Mesenchymal stem cell (in vitro differentiated cells and primary cell): ENCODE results near the gene CLASP1.
A peak's percentile ranks its signal among the peaks of the same experiment; 100 is the strongest.
"Not testable (repeated sequence)": the region's sequence is repeated elsewhere in the genome, so short reads cannot be mapped to it uniquely, and the experiment has no call there.

Source experiments
- DNase-seq: peaks from one replicate; pipeline ENCODE4 v3.0.0-alpha.2; 2013
- H2AFZ ChIP-seq: one replicate; pipeline ENCODE4 v1.6.1; 2013; ENCODE audit warnings: low read depth, mild to moderate bottlenecking, control low read depth, inconsistent platforms, low read length, moderate library complexity
- H2AK5ac ChIP-seq: 2 replicates; pipeline ENCODE4 v1.6.1; 2013; ENCODE audit warnings: low read length, moderate library complexity, mild to moderate bottlenecking, inconsistent platforms; ENCODE audit not compliant: severe bottlenecking
- H2BK120ac ChIP-seq: one replicate; pipeline ENCODE4 v1.6.1; 2013; ENCODE audit warnings: low read depth, mild to moderate bottlenecking, inconsistent platforms, low read length, moderate library complexity
- H2BK12ac ChIP-seq, 2 experiments: one replicate each; pipeline ENCODE4 v1.6.1; 2013; ENCODE audit warnings: inconsistent platforms in 2 of 2, low read length in 2 of 2, mild to moderate bottlenecking in 2 of 2, moderate library complexity in 2 of 2, control low read depth in 1 of 2
- H2BK15ac ChIP-seq: one replicate; pipeline ENCODE4 v1.6.1; 2013; ENCODE audit warnings: mild to moderate bottlenecking, low read depth, inconsistent platforms; ENCODE audit not compliant: poor library complexity, severe bottlenecking
- H2BK5ac ChIP-seq: 2 replicates; pipeline ENCODE4 v1.6.1; 2013; ENCODE audit warnings: low read depth, mild to moderate bottlenecking, low read length, control low read depth, inconsistent platforms; ENCODE audit not compliant: poor library complexity, severe bottlenecking
- H3K14ac ChIP-seq, 2 experiments: one replicate each; pipeline ENCODE4 v1.6.1; 2013; ENCODE audit warnings: inconsistent platforms in 2 of 2, low read length in 2 of 2, control low read depth in 1 of 2, mild to moderate bottlenecking in 1 of 2, moderate library complexity in 1 of 2
- H3K18ac ChIP-seq, 2 experiments: one replicate each; pipeline ENCODE4 v1.6.1; 2013; ENCODE audit warnings: inconsistent platforms in 2 of 2, low read length in 2 of 2, control low read depth in 1 of 2, low read depth in 1 of 2, mild to moderate bottlenecking in 1 of 2
- H3K23ac ChIP-seq, 2 experiments: one replicate each; pipeline ENCODE4 v1.6.1; 2013; ENCODE audit warnings: inconsistent platforms in 2 of 2, low read length in 2 of 2, mild to moderate bottlenecking in 2 of 2, moderate library complexity in 2 of 2, control low read depth in 1 of 2
- H3K27ac ChIP-seq: 2 replicates; pipeline ENCODE4 v1.5.1; 2013; ENCODE audit warnings: mild to moderate bottlenecking, moderate library complexity, low read length, control low read depth, inconsistent platforms; ENCODE audit not compliant: poor library complexity, severe bottlenecking
- H3K27me3 ChIP-seq, 2 experiments: 2 replicates each; pipeline versions ENCODE4 v1.6.1 to v1.7.0; 2013; ENCODE audit warnings: low read length in 2 of 2, mild to moderate bottlenecking in 2 of 2, moderate library complexity in 2 of 2, control low read depth in 1 of 2, inconsistent platforms in 1 of 2; ENCODE audit not compliant: control insufficient read depth in 1 of 2, insufficient read depth in 1 of 2
- H3K36me3 ChIP-seq, 2 experiments: 2 replicates each; pipeline versions ENCODE4 v1.6.1 to v1.7.0; 2013; ENCODE audit warnings: low read length in 2 of 2, control low read depth in 1 of 2, inconsistent platforms in 1 of 2, low read depth in 1 of 2, mild to moderate bottlenecking in 1 of 2; ENCODE audit not compliant: insufficient read depth in 2 of 2, control insufficient read depth in 1 of 2
- H3K4ac ChIP-seq, 2 experiments: one replicate each; pipeline ENCODE4 v1.6.1; 2013; ENCODE audit warnings: inconsistent platforms in 2 of 2, low read length in 2 of 2, mild to moderate bottlenecking in 2 of 2, moderate library complexity in 2 of 2, control low read depth in 1 of 2, low read depth in 1 of 2
- H3K4me1 ChIP-seq: 2 replicates; pipeline ENCODE4 v1.6.1; 2013; ENCODE audit warnings: low read depth, low read length, control low read depth; ENCODE audit not compliant: control insufficient read depth, insufficient read depth
- H3K4me2 ChIP-seq: 2 replicates; pipeline ENCODE4 v1.6.1; 2013; ENCODE audit warnings: low read length, mild to moderate bottlenecking, inconsistent platforms; ENCODE audit not compliant: poor library complexity, severe bottlenecking
- H3K4me3 ChIP-seq, 2 experiments: 2 replicates each; pipeline versions ENCODE4 v1.5.1 to v1.7.0; 2013; ENCODE audit warnings: low read length in 2 of 2, mild to moderate bottlenecking in 2 of 2, control low read depth in 1 of 2, low read depth in 1 of 2; ENCODE audit not compliant: insufficient read depth in 1 of 2
- H3K79me1 ChIP-seq: replicated peaks from 2 replicates; pipeline ENCODE4 v1.6.1; 2013; ENCODE audit warnings: mild to moderate bottlenecking, control low read depth, low read length, inconsistent platforms; ENCODE audit not compliant: poor library complexity, severe bottlenecking
- H3K9ac ChIP-seq: 2 replicates; pipeline ENCODE4 v1.7.0; 2013; ENCODE audit warnings: mild to moderate bottlenecking, low read length, moderate library complexity
- H3K9me3 ChIP-seq: 2 replicates; pipeline ENCODE4 v1.7.0; 2013; ENCODE audit warnings: mild to moderate bottlenecking, low read length; ENCODE audit not compliant: control insufficient read depth
- H4K8ac ChIP-seq: one replicate; pipeline ENCODE4 v1.6.1; 2013; ENCODE audit warnings: inconsistent platforms, mild to moderate bottlenecking, low read length, moderate library complexity
- H4K91ac ChIP-seq: one replicate; pipeline ENCODE4 v1.6.1; 2013; ENCODE audit warnings: mild to moderate bottlenecking, low read length, inconsistent platforms
- WGBS: methylation state at CpG from one replicate; pipeline ENCODE4 v1.1.7; 2013; ENCODE audit warnings: mixed read lengths; 5-methylcytosine and 5-hydroxymethylcytosine counted together

Gene CLASP1

DNA sequence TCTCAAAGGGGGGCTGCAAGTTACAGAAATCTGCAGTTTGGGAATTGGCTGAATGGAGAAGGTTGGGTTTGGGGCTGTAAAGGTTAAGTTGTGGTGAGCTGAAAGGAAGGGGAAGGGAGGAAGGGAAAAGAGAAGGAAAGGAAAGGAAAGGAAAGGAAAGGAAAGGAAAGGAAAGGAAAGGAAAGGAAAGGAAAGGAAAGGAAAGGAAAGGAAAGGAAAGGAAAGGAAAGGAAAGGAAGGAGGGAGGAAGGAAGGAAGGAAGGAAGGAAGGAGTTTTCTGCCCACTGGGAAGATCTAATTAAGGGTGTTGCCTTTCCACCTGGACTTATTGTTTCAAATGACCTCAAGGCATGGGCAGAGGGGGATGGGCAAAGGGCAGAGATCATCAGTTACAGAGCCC, 348.1 kb downstream of the CLASP1 start:
- H3K4me3 ChIP-seq, H3K23ac ChIP-seq, DNase-seq, H2AFZ ChIP-seq, H3K14ac ChIP-seq, H3K4ac ChIP-seq, H2AK5ac ChIP-seq, H3K4me1 ChIP-seq, H3K36me3 ChIP-seq, H4K8ac ChIP-seq, H3K18ac ChIP-seq, H2BK12ac ChIP-seq, H3K79me1 ChIP-seq, H3K4me2 ChIP-seq, H3K9me3 ChIP-seq, H3K9ac ChIP-seq, H2BK15ac ChIP-seq, H4K91ac ChIP-seq, H3K27ac ChIP-seq, H2BK120ac ChIP-seq, H2BK5ac ChIP-seq: not testable (repeated sequence)
- H3K27me3 ChIP-seq = peaks cover 25% of the 10 kb centered on the region in 2 experiments

DNA sequence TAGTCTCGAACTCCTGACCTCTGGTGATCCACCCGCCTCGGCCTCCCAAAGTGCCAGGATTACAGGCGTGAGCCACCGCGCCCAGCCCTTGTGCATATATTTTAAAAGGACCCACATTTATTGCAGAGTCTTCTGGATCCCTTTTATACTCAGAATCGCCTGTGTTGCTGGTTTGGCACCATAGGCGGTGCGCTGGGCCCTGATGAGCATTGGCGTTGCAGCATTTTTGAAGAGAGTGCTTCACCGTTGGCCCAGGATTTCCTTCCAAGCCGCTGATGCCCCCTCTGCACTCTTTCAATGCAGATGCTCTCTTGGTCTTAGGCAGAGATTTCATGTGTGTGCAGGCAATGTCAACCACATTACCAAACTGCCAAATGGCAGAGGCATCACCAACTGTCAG, 350.8 kb downstream of the CLASP1 start:
- Histone ChIP-seq H3K9me3 (no peaks in the 10 kb centered on the region), H3K23ac (no peak overlapping the region), H2AFZ (no peak overlapping the region), H3K4me3 (no peak overlapping the region), H3K36me3 (no peaks in the 10 kb centered on the region), H2BK5ac (no peak overlapping the region), H2AK5ac (no peak overlapping the region), H4K8ac (no peak overlapping the region), H3K79me1 (no peaks in the 10 kb centered on the region), H3K27ac (no peak overlapping the region), H3K9ac (no peak overlapping the region), H2BK15ac (no peak overlapping the region), H3K4ac (no peak overlapping the region), H2BK120ac (no peak overlapping the region), H3K14ac (no peak overlapping the region), H3K27me3 (peaks cover 25 to 45% of the 10 kb centered on the region in 2 experiments), H4K91ac (no peak overlapping the region), H3K4me2 (no peak overlapping the region), H3K4me1 (no peaks in the 10 kb centered on the region), H2BK12ac (no peak overlapping the region), H3K18ac (no peak overlapping the region)
- DNase-seq = no peak
- WGBS = 88% methylated on average over 12 of the region's 12 CpGs

DNA sequence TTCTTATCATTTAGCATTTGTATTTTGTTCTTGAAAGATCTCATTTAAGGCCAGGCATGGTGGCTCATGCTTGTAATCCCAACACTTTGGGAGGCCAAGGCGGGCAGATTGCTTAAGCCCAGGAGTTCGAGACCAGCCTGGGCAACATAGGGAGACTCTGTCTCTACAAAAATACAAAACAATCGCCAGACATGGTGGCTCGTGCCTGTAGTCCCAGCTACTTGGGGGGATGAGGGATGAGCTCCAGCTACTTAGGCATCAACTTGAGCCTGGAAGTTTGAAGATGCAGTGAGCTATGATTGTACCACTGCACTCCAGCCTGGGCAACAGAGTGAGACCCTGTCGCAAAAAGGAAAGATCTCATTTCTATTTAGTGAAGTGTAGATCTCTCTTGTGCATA, 351.4 kb downstream of the CLASP1 start:
- H2BK120ac ChIP-seq, H3K27ac ChIP-seq, H3K4me3 ChIP-seq, H3K79me1 ChIP-seq, H3K4me1 ChIP-seq, DNase-seq, H2BK15ac ChIP-seq, H3K23ac ChIP-seq, H2AK5ac ChIP-seq, H3K14ac ChIP-seq, H3K36me3 ChIP-seq, H3K9me3 ChIP-seq, H2BK5ac ChIP-seq, H3K4me2 ChIP-seq, H2BK12ac ChIP-seq, H4K8ac ChIP-seq, H4K91ac ChIP-seq, H3K4ac ChIP-seq, H2AFZ ChIP-seq, H3K9ac ChIP-seq, H3K18ac ChIP-seq: not testable (repeated sequence)
- 75% methylated on average over 5 of the region's 5 CpGs for WGBS
- peaks cover 31 to 50% of the 10 kb centered on the region in 2 experiments for H3K27me3 ChIP-seq

DNA sequence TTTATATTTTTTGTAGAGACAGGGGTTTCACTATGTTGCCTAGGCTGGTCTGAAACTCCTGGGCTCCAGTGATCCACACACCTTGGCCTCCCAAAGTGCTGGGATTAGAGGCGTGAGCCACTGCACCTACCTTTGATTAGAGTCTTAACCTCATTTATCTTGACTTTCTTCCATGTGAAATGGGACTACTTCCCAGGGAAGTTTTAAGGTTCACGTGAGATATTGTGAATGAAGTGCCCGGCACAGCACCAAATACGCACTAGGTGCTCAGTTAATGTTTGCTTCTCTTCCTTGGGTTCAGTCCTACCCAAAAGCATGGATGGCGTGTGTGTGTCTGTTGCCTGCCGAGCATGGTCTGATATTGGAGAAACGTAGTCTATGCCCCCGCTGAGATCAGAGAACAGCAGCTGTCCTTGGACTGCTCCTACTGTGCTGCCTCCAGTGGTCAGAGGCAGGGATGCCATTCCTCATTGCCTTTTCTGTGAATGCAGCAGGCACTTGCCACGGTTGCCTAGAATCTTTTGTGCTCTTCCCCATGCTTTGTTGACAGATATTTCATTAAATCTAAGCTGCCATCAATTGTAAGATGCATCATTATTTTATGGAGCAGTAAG, 351.9 kb downstream of the CLASP1 start:
- peaks cover 31 to 50% of the 10 kb centered on the region in 2 experiments for H3K27me3 ChIP-seq
- no peak overlapping the region for H2BK15ac ChIP-seq
- no peak overlapping the region for H2BK120ac ChIP-seq
- WGBS = 67% methylated on average over 8 of the region's 9 CpGs
- H3K79me1 ChIP-seq = no peaks in the 10 kb centered on the region
- no peaks in the 10 kb centered on the region for H3K9me3 ChIP-seq
- no peak overlapping the region for H2BK12ac ChIP-seq
- H3K14ac ChIP-seq = no peak overlapping the region
- H3K23ac ChIP-seq = no peak overlapping the region
- no peak overlapping the region for H2AFZ ChIP-seq
- H3K9ac ChIP-seq = no peak overlapping the region
- no peak overlapping the region for H3K18ac ChIP-seq
- H4K91ac ChIP-seq = no peak overlapping the region
- no peak overlapping the region for H2AK5ac ChIP-seq
- no peak overlapping the region for H3K4me2 ChIP-seq
- no peak overlapping the region for H4K8ac ChIP-seq
- peak; percentile 24 for DNase-seq
- H3K27ac ChIP-seq = no peak overlapping the region
- no peak overlapping the region for H2BK5ac ChIP-seq
- H3K4me3 ChIP-seq = no peak overlapping the region
- no peaks in the 10 kb centered on the region for H3K4me1 ChIP-seq
- H3K4ac ChIP-seq = no peak overlapping the region
- H3K36me3 ChIP-seq = no peaks in the 10 kb centered on the region
